Vagina (tissue), 2 donors: ENCODE measurements around the gene STN1. TPM values are rescaled to one million over a fixed set of nuclear protein-coding genes. Genes with fewer than 3 reads are reported as not detected.

Experiments used
- DNase-seq, 2 donors: peaks; one replicate each; pipeline ENCODE4 v3.0.0-alpha.2; 2017; ENCODE audit errors: extremely low spot score in 2 of 2
- H3K27ac ChIP-seq: fragments of 200-600 bp; sonication (generic); one replicate; pipeline ENCODE4 v1.5.1; 2019
- H3K27me3 ChIP-seq: fragments of 200-600 bp; sonication (generic); one replicate; pipeline ENCODE4 v1.5.1; 2019
- H3K36me3 ChIP-seq, 2 donors: fragments of 200-600 bp; sonication (generic); one replicate each; pipeline ENCODE4 v1.5.1; 2017 to 2019
- H3K4me1 ChIP-seq: fragments of 200-600 bp; sonication (generic); one replicate; pipeline ENCODE4 v1.5.1; 2019
- H3K4me3 ChIP-seq, 2 donors: fragments of 200-600 bp; sonication (generic); 1 replicate in 1 of 2; 2 replicates in 1 of 2; pipeline ENCODE4 v1.5.1; 2016 to 2019
- H3K9me3 ChIP-seq: fragments of 200-600 bp; sonication (generic); one replicate; pipeline ENCODE4 v1.5.1; 2019
- POLR2A ChIP-seq, 2 donors: fragments of 450-650 bp; IDR thresholded peaks; one replicate each; pipeline ENCODE4 v1.6.1; 2017; ENCODE audit warnings: antibody characterized with exemption in 2 of 2, mild to moderate bottlenecking in 2 of 2, moderate library complexity in 2 of 2
- POLR2AphosphoS5 ChIP-seq, 2 donors: sonication (generic); formaldehyde crosslinking; IDR thresholded peaks; one replicate each; pipeline ENCODE4 v1.9.0; 2017; ENCODE audit warnings: antibody characterized with exemption in 2 of 2, mild to moderate bottlenecking in 2 of 2, low read depth in 1 of 2; ENCODE audit not compliant: insufficient read depth in 1 of 2
- intact Hi-C: fragments of 100-400 bp; cut with DNase I; formaldehyde crosslinking; loops from one replicate; pipeline ENCODE4 v1.15.1; 2023
- total RNA-seq: library from RNA; depleted of rRNA; stranded (reverse); fragments of >200 nt; gene quantifications from one replicate; pipeline ENCODE4 v1.2.3, GENCODE V29; 2016
- TF ChIP-seq, protein P1 (sequence below), 3 experiments: fragments of 450-650 bp in 2 of 3; fragments of 200-600 bp in 1 of 3; sonication (generic) in 1 of 3; IDR thresholded peaks; one replicate each; pipeline ENCODE4 v1.5.1; 2017 to 2019; ENCODE audit warnings: antibody characterized with exemption in 3 of 3, mild to moderate bottlenecking in 2 of 3, moderate library complexity in 2 of 3

The STN1 gene
- total RNA-seq, 1 donor from 2014 or later, result 22.3 TPM

DNA sequence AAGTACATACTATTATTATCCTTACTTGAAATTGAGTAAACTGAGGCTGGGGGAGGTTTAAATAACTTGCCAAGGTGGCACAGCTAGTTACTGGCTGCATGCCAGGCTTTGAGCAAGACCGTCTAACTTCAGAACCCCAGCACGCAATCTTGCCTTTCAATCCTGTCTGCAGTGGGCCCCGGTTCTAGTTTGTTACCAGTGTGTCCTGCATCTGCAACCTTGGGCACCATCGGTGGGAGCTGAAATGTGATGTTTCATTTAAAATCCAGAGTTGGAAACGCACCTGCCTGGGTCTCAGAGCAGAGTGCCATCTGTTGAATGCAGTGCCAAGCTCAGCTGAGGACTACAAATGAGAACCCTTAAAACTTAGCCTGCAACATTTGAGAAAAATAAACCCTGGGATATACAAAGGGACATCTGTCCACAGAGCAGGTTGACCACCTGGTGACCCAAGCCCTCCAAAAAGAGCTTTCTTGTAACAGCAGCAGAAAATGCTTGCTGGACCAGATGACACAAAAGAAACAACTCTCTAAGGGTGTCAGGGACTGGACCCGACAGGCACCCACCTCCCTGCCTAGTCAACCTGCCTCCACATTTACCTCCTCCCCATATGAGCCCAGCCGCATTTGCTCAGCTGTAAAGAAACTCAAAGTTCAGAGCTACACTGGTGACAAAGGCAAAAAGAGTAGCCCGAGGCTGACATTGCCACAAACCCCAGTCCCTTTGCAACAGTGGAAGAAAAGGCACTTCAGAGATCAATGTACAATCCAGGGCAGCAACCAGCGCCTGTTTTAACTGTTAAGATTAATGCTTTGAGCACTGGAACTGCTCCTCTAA is 64.3 kb downstream of the STN1 start:
- no peak for DNase-seq
- H3K27ac ChIP-seq, result peak overlapping the region; percentile 84
- H3K36me3 ChIP-seq, result no peaks in the 10 kb centered on the region
- no peaks in the 10 kb centered on the region for H3K27me3 ChIP-seq
- H3K4me1 ChIP-seq, result peaks cover 73% of the 10 kb centered on the region
- TF ChIP-seq, protein P1, sequence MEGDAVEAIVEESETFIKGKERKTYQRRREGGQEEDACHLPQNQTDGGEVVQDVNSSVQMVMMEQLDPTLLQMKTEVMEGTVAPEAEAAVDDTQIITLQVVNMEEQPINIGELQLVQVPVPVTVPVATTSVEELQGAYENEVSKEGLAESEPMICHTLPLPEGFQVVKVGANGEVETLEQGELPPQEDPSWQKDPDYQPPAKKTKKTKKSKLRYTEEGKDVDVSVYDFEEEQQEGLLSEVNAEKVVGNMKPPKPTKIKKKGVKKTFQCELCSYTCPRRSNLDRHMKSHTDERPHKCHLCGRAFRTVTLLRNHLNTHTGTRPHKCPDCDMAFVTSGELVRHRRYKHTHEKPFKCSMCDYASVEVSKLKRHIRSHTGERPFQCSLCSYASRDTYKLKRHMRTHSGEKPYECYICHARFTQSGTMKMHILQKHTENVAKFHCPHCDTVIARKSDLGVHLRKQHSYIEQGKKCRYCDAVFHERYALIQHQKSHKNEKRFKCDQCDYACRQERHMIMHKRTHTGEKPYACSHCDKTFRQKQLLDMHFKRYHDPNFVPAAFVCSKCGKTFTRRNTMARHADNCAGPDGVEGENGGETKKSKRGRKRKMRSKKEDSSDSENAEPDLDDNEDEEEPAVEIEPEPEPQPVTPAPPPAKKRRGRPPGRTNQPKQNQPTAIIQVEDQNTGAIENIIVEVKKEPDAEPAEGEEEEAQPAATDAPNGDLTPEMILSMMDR (IDR thresholded peaks at IDR 0.05), result no peak
- no peak for TF ChIP-seq POLR2AphosphoS5 (IDR thresholded peaks at IDR 0.05; ENCODE audit: insufficient read depth in 1 of 2, low read depth in 1 of 2)
- no peak for TF ChIP-seq POLR2A (IDR thresholded peaks at IDR 0.05)
- intact Hi-C loops, result no loop called here
- no peaks in the 10 kb centered on the region for H3K9me3 ChIP-seq
- H3K4me3 ChIP-seq, result peak overlapping the region; percentile 63 to 84

DNA sequence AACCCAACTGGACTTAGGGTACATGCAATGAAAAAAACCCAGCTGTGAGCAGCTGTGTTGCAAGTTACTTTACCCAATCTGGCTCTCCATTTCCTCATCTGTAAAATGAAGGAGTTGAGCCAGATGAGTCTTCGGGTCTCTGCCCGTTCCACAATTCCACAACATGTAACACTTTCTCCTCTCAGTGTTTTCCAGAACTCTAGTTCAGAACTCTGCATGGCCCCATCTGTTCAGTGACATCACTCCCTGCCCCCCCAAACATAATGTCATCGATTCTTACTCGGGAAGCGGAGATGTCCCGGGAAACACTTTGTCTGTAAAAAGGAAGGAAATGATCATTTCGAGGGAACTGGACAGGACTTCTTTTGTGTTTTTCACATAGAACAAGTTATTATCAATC is 65.1 kb downstream of the STN1 start:
- Histone ChIP-seq H3K4me3 (peak overlapping the region in 1 of 2 donors; percentile 63), H3K9me3 (no peaks in the 10 kb centered on the region), H3K27me3 (no peaks in the 10 kb centered on the region), H3K4me1 (peaks cover 80% of the 10 kb centered on the region), H3K36me3 (no peaks in the 10 kb centered on the region), H3K27ac (peak overlapping the region; percentile 84)
- no peak for DNase-seq
- no peak for TF ChIP-seq POLR2A (IDR thresholded peaks at IDR 0.05)
- intact Hi-C loops, result no loop called here

DNA sequence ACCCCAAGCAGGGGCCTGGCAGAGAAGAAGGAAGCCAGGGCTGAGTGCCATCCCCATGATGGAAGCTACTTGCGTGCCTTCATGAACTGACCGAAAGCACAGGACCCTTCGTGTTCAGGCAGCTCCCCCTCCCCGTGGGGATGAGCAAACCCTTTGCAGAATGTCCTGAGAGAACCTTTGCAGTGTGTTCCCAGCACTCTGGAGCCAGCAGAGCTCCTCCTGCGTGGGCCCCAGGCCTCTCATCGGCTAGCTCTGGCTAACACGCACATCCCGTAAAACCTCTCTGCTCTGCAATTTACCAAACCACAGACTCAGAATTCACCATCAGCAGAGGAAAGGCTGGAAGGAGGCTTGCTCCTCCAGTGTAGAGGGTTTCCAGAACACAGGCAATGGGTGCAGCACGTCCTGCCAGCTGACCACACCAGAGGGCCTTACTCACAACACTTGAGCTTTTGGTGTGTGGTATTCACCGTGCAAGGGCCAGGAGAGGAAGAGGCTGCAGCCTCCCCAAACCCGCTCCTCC is 65.7 kb downstream of the STN1 start:
- Histone ChIP-seq H3K27ac (peak overlapping the region; percentile 84), H3K36me3 (no peaks in the 10 kb centered on the region), H3K9me3 (no peaks in the 10 kb centered on the region), H3K4me1 (peaks cover 83% of the 10 kb centered on the region), H3K27me3 (no peaks in the 10 kb centered on the region), H3K4me3 (peak overlapping the region in 1 of 2 donors; percentile 63)
- TF ChIP-seq POLR2A (IDR thresholded peaks at IDR 0.05) (no peak), POLR2AphosphoS5 (IDR thresholded peaks at IDR 0.05; ENCODE audit: insufficient read depth in 1 of 2, low read depth in 1 of 2) (peak in 1 of 2 donors; percentile 56)
- no peak for DNase-seq
- intact Hi-C loops, result no loop called here

DNA sequence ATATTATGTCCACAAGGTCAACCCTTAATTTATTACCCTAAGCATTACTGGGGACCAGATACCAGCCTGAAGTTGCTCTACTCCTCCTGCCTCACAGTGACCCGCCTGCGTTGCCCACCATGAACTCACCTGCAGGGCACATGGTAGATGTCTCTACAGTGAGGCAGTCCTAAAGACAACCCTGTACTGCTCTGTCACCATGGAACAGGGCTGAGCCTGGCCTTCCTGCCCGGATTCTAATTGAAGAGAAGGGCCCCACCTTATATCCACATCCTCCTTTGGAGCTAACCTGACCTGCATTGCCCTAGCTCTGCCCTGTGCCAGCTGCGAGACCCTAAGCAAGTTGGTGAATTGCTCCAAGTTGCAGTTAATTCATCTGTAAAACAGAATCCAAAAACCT is 66.7 kb downstream of the STN1 start:
- intact Hi-C loops, result no loop called here
- TF ChIP-seq, protein P1 (IDR thresholded peaks at IDR 0.05), result no peak
- TF ChIP-seq POLR2AphosphoS5 (IDR thresholded peaks at IDR 0.05; ENCODE audit: insufficient read depth in 1 of 2, low read depth in 1 of 2) (no peak), POLR2A (IDR thresholded peaks at IDR 0.05) (no peak)
- H3K4me3 ChIP-seq, result no peak overlapping the region
- no peaks in the 10 kb centered on the region for H3K27me3 ChIP-seq
- no peak for DNase-seq
- no peaks in the 10 kb centered on the region for H3K9me3 ChIP-seq
- H3K27ac ChIP-seq, result peak overlapping the region; percentile 84
- no peaks in the 10 kb centered on the region for H3K36me3 ChIP-seq
- peaks cover 88% of the 10 kb centered on the region for H3K4me1 ChIP-seq

DNA sequence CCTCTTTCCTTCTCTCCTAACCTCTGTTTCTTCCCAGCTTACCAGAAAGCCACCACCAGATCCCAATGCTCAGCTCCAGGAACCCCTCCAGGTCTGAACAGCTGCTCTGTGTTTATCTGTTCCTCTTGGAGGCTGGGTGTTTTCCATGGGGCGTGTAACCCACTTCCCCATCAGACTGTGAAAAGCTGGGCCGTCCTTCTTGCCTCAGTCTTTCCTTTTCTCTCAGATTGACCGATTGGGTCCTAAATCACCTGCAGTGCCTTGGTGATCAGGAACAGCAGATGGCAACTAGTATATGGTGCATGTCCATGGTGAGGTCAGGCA is 67.5 kb downstream of the STN1 start:
- Histone ChIP-seq H3K9me3 (no peaks in the 10 kb centered on the region), H3K36me3 (no peaks in the 10 kb centered on the region), H3K27ac (peak overlapping the region; percentile 84), H3K27me3 (no peaks in the 10 kb centered on the region), H3K4me1 (peaks cover 89% of the 10 kb centered on the region), H3K4me3 (no peak overlapping the region)
- DNase-seq, result no peak
- intact Hi-C loops, result no loop called here
- no peak for TF ChIP-seq POLR2AphosphoS5 (IDR thresholded peaks at IDR 0.05; ENCODE audit: insufficient read depth in 1 of 2, low read depth in 1 of 2)
- no peak for TF ChIP-seq POLR2A (IDR thresholded peaks at IDR 0.05)
- TF ChIP-seq, protein P1 (IDR thresholded peaks at IDR 0.05), result no peak
